Activated CD4-positive, CD25-positive, alpha-beta regulatory T cell (primary cell): ENCODE measurements around the gene CALD1.

Source experiments
- DNase-seq, 4 experiments: peaks; one replicate each; lab custom pipeline; 2025; lab: John Stamatoyannopoulos, UW

The CALD1 gene

DNA sequence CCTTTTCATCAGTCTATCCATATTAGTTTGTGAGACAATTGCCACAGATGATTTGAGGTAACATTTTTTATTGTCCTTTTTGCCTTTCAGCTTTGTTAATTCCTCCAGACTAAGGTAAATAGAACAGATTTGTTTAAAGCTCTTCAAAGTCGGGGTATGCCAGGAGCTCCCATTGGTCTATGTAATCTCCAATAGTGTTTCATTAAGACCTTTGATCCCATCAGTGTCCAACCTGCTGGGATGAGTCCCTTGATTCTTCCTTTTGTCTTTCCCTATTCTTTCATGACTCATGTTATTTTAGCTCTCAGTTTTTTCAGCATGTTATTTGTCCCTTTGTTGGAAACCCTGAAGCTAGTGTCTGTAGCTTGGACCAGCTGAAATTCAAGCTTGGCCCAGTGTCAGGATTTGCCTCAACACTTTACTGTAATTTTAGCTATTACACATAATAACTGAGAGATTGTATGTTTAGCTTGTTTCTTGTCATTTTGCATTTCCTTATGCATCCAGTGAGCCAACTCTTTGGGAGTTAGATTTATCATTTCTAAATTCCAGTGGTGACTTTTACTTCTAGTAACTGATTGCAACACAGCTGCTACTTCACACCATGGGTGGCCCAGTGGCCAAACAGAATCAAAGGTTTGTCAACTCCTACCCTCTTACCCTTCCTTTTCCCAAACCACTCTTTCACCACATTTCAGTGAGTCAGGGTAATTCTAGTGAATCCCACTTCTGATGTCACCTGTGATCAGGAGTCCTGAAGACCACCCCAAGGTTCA is 222.1 kb downstream of the CALD1 start:
- no peak for DNase-seq

GRCh38 chr7:135012229-135012628 is 232.8 kb downstream of the CALD1 start:
- no peak for DNase-seq
